T-helper 9 cell (primary cell): ENCODE results near the gene ACSF2.

ENCODE experiments used
- DNase-seq: peaks from one replicate; pipeline ENCODE4 v3.0.0-alpha.2; 2020

Gene ACSF2

GRCh38 chr17:50502301-50502990 lies 76.4 kb downstream of the ACSF2 start:
- no peak for DNase-seq

DNA sequence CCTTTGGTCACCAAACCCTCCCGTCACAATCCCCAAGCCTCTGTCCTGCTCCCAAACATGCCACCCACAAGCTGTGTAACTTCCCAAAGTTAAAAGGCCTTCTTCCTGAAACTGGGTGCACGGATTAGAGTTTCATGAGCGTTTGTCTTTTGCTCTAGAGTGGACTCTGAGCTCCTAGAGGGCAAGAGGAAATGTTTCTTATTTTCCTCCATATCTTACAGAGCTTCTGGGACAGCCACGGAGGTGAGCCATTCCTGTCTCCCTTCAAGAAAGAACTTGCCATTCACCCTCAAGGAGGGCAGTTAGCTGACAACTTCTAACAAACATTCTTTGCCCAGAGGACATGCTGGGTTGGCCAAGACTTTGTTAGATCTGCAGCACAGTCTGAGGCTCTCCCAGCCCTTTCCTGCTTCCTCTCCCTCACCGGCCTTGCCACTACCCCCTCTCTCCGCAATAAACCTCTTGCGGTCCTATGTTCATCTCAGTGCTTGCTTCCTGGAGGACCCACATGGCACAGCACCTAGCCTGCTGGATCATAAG lies 79.6 kb downstream of the ACSF2 start:
- DNase-seq, result no peak

GRCh38 chr17:50506298-50506697 lies 80.3 kb downstream of the ACSF2 start:
- no peak for DNase-seq

DNA sequence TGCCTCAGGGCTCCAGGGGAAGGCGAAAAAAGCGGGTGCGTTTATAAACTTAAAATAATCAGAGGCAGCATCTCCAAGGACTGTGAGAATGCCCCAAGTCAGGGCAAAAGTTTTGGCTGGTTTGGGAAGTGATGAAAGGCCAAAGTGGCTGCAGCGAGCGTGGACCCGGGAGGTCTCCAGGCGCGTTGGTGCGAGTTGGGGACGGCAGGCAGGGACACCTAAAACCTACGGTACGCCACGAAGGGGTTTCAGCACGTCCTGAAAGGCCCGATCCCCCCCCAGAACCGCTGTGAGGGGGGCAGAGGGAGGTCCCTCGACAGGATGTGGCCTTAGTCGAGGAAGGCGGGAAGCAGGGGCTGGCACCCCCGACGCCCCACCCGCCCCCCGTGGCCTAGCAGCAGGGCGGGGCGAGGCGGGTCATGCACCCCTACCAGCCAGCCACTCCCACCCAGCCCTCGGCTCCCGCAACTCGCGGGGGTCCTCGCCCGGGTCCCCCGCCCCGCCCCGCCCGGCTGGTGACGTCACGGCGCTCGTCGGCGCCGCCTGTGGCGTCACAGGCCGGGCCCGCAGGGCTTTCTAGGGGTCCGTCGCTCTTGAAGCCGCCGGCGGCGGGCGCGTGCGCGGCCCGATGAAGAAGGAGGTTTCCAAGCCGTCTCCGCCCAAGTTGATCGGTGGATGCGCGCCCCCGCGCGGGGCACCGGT lies 82.0 kb downstream of the ACSF2 start, which contains the start of gene MYCBPAP:
Gene MYCBPAP (plus strand): TSS at position 569 of the 702 bp plus-strand sequence. CDS start 236 bp downstream, outside the sequence.
- peak; percentile 72 for DNase-seq

- DNase-seq, result no peak
Observed at GRCh38 chr17:50508573-50509460, 82.8 kb downstream of the ACSF2 start.

GRCh38 chr17:50511058-50511457 lies 85.0 kb downstream of the ACSF2 start:
- DNase-seq, result no peak

DNA sequence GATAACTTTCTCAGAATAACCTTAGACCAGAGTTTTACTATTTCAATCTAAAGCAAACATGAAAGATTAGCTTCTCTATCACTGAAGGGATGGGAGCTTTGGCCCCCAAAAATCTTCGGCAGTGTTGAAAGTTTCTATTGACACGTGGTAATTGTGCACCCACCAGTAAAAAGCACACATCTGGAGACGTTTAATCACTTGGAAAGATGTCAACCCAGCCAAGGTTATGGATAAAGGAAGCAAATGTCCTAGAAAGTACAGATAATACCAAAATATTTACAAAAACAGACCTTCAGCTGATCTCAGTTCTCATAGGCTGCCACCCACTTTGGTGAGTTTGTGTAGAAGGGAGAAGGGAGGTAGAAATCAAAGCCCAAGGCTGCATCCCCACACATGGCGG lies 87.5 kb downstream of the ACSF2 start:
- no peak for DNase-seq

DNA sequence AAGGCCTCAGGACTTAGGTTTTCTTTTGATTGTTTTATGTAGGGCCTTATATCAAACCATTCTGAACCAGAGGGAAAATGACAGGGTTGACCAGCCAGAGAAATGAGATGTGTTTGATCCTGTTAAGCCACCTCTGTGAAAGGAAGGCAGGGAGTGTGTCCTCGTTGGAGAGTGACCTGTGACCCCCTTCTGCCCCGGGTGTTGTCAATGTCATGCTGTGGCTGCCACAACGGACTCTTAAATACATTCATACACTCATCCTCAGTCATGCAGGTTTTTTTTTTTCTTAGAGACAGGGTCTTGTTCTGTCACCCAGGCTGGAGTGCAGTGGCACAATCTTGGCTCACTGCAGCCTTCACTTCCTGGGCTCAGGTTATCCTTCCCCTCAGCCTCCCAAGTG lies 88.4 kb downstream of the ACSF2 start:
- no peak for DNase-seq

DNA sequence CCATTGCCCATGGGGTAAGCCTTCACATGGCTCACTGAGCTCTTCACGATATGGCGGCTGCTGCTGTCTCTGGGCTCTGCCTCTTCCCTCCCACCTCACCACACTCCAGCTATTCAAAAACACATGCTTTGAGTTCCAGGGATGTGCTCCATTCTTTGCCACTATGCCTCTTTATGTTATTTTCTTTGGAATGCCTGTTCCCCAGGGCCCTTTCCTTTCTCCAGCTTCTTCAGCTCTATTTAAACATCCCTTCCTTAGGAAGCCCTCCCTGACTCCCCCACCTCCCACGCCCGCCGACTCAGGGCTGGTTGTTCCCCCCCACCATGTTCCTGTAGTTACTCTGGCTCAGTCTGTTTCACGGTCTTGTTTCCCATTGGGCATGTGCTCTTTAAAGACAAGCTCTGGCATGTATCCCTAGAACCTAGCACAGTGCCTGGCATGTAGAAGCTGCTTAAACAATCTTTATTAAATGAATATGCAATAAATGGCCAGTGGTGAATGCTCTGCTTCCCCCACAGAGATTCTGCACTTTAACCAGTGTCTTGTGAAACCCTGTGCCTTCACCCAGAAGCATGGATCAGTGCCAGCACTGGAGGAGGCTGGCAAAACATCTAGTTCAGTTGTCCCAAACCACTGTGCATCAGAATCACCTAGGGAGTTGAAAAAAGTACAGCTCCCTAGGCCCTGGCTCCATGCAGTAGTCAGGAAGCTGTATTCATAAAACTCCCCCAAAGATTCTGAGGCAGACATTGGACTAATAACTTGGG lies 89.1 kb downstream of the ACSF2 start:
- DNase-seq, result no peak

- no peak for DNase-seq
Observed at GRCh38 chr17:50517011-50517410, 91.0 kb downstream of the ACSF2 start.

- DNase-seq, result no peak
Observed at GRCh38 chr17:50517504-50518383, 91.7 kb downstream of the ACSF2 start.

DNA sequence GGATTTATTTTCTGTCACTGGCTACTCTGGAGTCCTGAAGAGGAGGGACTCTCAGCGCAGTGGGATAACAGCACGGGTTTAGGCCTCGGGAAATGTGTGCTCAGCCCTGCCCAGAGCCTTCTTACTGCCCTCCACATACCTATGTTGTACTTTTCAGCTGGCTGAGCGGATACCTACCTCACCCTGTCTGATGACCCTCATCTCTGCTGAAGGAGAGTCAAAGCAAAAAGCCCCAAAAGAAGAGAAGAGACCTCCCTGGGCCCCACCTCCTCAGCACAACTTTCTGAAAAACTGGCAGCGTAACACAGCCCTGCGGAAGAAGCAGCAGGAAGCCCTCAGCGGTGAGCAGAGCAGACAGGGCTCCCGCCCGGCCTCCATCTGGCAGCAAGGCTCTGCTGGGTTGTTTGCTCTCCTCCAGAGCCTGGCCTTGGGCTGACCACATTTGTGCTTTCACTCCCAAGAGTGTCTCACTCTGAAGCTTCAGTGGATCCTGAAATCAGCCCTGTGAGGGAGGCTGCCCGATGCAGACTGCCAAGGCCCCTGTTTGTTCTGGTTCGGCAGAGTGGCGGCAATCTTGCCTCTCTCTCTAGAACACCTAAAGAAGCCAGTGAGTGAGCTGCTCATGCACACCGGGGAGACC lies 92.5 kb downstream of the ACSF2 start:
- DNase-seq, result no peak

GRCh38 chr17:50519141-50519834 lies 93.3 kb downstream of the ACSF2 start:
- no peak for DNase-seq

GRCh38 chr17:50520483-50520882 lies 94.5 kb downstream of the ACSF2 start:
- DNase-seq, result no peak

- no peak for DNase-seq
Observed at GRCh38 chr17:50521514-50521913, 95.5 kb downstream of the ACSF2 start.

- DNase-seq, result no peak
Observed at GRCh38 chr17:50522766-50523165, 96.7 kb downstream of the ACSF2 start.

DNA sequence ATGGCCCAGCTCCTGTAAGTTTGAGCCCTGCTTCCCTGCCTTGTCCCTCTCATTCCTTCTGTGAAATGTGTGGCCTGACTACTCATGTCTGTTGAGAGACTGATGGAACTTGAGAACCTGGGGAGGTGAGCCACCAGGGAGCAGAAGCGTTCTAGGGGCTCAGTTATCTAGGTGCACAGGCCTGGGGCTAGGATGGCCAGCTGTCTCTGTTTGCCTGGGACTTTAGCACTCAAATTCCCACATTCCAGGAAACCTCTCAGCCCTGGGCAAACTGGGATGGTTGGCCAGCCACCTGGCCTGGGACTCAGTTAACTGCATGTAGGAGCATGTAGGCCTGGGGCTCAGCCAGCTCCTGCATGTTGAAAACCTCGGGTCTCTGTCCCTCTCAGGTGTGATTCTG lies 97.2 kb downstream of the ACSF2 start:
- DNase-seq, result no peak
